HEK293 (cell line): ENCODE data around the gene UBR4.

Experiments
- CTCF ChIA-PET: fragments of 350-600 bp; formaldehyde crosslinking; extraction: SDS; loops from one replicate; lab custom pipeline; 2021; ENCODE audit warnings: antibody characterized with exemption; lab: Yijun Ruan, JAX
- POLR2A ChIA-PET: fragments of 300-600 bp; formaldehyde crosslinking; extraction: SDS; loops from one replicate; lab custom pipeline; 2020; ENCODE audit warnings: antibody characterized with exemption, inconsistent platforms; lab: Yijun Ruan, JAX
- H3K27ac ChIP-seq: fragments of 200-500 bp; sonication (Bioruptor generic); 2 replicates; pipeline ENCODE4 v1.5.1; 2014; ENCODE audit warnings: low read depth, low read length, control low read depth, inconsistent platforms; ENCODE audit errors: extremely low read depth
- H3K36me3 ChIP-seq, 2 experiments: fragments of 200-500 bp in 1 of 2; sonication (Bioruptor generic) in 1 of 2; 1 replicate in 1 of 2; 2 replicates in 1 of 2; pipeline ENCODE4 v1.5.1; 2014 to 2017; ENCODE audit warnings: inconsistent platforms in 2 of 2, low read length in 2 of 2; ENCODE audit not compliant: control insufficient read depth in 2 of 2, insufficient read depth in 1 of 2
- H3K4me1 ChIP-seq: fragments of 200-500 bp; sonication (Bioruptor generic); 2 replicates; pipeline ENCODE4 v1.5.1; 2014; ENCODE audit warnings: mild to moderate bottlenecking, low read length, inconsistent platforms; ENCODE audit not compliant: control insufficient read depth, insufficient read depth
- H3K4me3 ChIP-seq: 2 replicates; pipeline ENCODE4 v1.5.1; 2011; ENCODE audit warnings: low read depth, mild to moderate bottlenecking, control low read depth, low read length, moderate library complexity
- H3K9me3 ChIP-seq: fragments of 200-500 bp; sonication (Bioruptor generic); 2 replicates; pipeline ENCODE4 v1.5.1; 2014; ENCODE audit warnings: low read depth, low read length, inconsistent platforms; ENCODE audit not compliant: control insufficient read depth, insufficient read depth
- BCL11A ChIP-seq: fragments of 450-650 bp; formaldehyde crosslinking; IDR thresholded peaks from 2 replicates; pipeline ENCODE4 v1.5.1; 2016; ENCODE audit warnings: low read depth, missing biosample characterization, missing genetic modification characterization
- HOXA7 ChIP-seq: sonication (generic); formaldehyde crosslinking; IDR thresholded peaks from 2 replicates; pipeline ENCODE4 v1.8.1; 2022; ENCODE audit warnings: missing genetic modification reagents, borderline replicate concordance
- KLF8 ChIP-seq: fragments of 450-650 bp; formaldehyde crosslinking; IDR thresholded peaks from 2 replicates; pipeline ENCODE4 v1.5.1; 2016; ENCODE audit warnings: missing biosample characterization, missing genetic modification characterization
- MZF1 ChIP-seq: fragments of 450-650 bp; formaldehyde crosslinking; IDR thresholded peaks from 2 replicates; pipeline ENCODE4 v1.5.1; 2017; ENCODE audit warnings: missing biosample characterization, missing genetic modification characterization, borderline replicate concordance
- PBX3 ChIP-seq: sonication (generic); formaldehyde crosslinking; IDR thresholded peaks from 2 replicates; pipeline ENCODE4 v1.8.1; 2022; ENCODE audit warnings: mild to moderate bottlenecking, moderate library complexity, missing genetic modification reagents
- PRDM2 ChIP-seq: fragments of 450-650 bp; formaldehyde crosslinking; IDR thresholded peaks from 2 replicates; pipeline ENCODE4 v1.5.1; 2016; ENCODE audit warnings: missing biosample characterization, missing genetic modification characterization, borderline replicate concordance
- REPIN1 ChIP-seq: fragments of 450-650 bp; formaldehyde crosslinking; IDR thresholded peaks from 2 replicates; pipeline ENCODE4 v1.5.1; 2017; ENCODE audit warnings: missing biosample characterization, missing genetic modification characterization, low read depth
- SETDB1 ChIP-seq: IDR thresholded peaks from one replicate; pipeline ENCODE4 v1.6.1; 2017; ENCODE audit warnings: mild to moderate bottlenecking, low read length, moderate library complexity, mixed read lengths; ENCODE audit not compliant: insufficient read length
- SP7 ChIP-seq: fragments of 450-650 bp; formaldehyde crosslinking; IDR thresholded peaks from 2 replicates; pipeline ENCODE4 v1.5.1; 2016; ENCODE audit warnings: missing biosample characterization, missing genetic modification characterization
- TRIM28 ChIP-seq: IDR thresholded peaks from 2 replicates; pipeline ENCODE4 v1.6.1; 2011; ENCODE audit warnings: low read length, control low read depth, borderline replicate concordance
- ZBTB21 ChIP-seq: fragments of 450-650 bp; formaldehyde crosslinking; IDR thresholded peaks from 2 replicates; pipeline ENCODE4 v1.5.1; 2017; ENCODE audit warnings: missing biosample characterization, missing genetic modification characterization
- ZNF133 ChIP-seq: fragments of 450-650 bp; formaldehyde crosslinking; IDR thresholded peaks from 2 replicates; pipeline ENCODE4 v1.5.1; 2016; ENCODE audit warnings: missing biosample characterization, missing genetic modification characterization
- ZNF155 ChIP-seq: fragments of 450-650 bp; formaldehyde crosslinking; IDR thresholded peaks from 2 replicates; pipeline ENCODE4 v1.5.1; 2016; ENCODE audit warnings: missing biosample characterization, missing genetic modification characterization
- ZNF16 ChIP-seq: fragments of 450-650 bp; formaldehyde crosslinking; IDR thresholded peaks from 2 replicates; pipeline ENCODE4 v1.5.1; 2016; ENCODE audit warnings: low read depth, missing biosample characterization, missing genetic modification characterization
- ZNF24 ChIP-seq: fragments of 450-650 bp; formaldehyde crosslinking; IDR thresholded peaks from 2 replicates; pipeline ENCODE4 v1.5.1; 2016; ENCODE audit warnings: missing biosample characterization, missing genetic modification characterization
- ZNF335 ChIP-seq: fragments of 450-650 bp; formaldehyde crosslinking; conservative IDR thresholded peaks from 2 replicates; pipeline ENCODE4 v1.5.1; 2016; ENCODE audit warnings: missing biosample characterization, missing genetic modification characterization
- ZNF426 ChIP-seq: fragments of 450-650 bp; formaldehyde crosslinking; IDR thresholded peaks from 2 replicates; pipeline ENCODE4 v1.5.1; 2017; ENCODE audit warnings: missing biosample characterization, missing genetic modification characterization, mild to moderate bottlenecking, inconsistent platforms, moderate library complexity
- ZNF521 ChIP-seq: fragments of 450-650 bp; formaldehyde crosslinking; IDR thresholded peaks from 2 replicates; pipeline ENCODE4 v1.5.1; 2017; ENCODE audit warnings: missing biosample characterization, mild to moderate bottlenecking, missing genetic modification characterization
- ZNF529 ChIP-seq: fragments of 450-650 bp; formaldehyde crosslinking; IDR thresholded peaks from 2 replicates; pipeline ENCODE4 v1.5.1; 2017; ENCODE audit warnings: missing genetic modification characterization, missing biosample characterization; ENCODE audit not compliant: insufficient replicate concordance
- ZNF548 ChIP-seq: fragments of 450-650 bp; formaldehyde crosslinking; IDR thresholded peaks from 2 replicates; pipeline ENCODE4 v1.5.1; 2016; ENCODE audit warnings: missing biosample characterization, missing genetic modification characterization
- ZNF571 ChIP-seq: fragments of 450-650 bp; formaldehyde crosslinking; IDR thresholded peaks from 2 replicates; pipeline ENCODE4 v1.5.0; 2017; ENCODE audit warnings: missing biosample characterization, missing genetic modification characterization
- ZNF585B ChIP-seq: fragments of 450-650 bp; formaldehyde crosslinking; IDR thresholded peaks from 2 replicates; pipeline ENCODE4 v1.5.1; 2016; ENCODE audit warnings: missing biosample characterization, missing genetic modification characterization
- ZNF623 ChIP-seq: fragments of 450-650 bp; formaldehyde crosslinking; IDR thresholded peaks from 2 replicates; pipeline ENCODE4 v1.5.1; 2016; ENCODE audit warnings: missing biosample characterization, missing genetic modification characterization
- ZNF670 ChIP-seq: fragments of 450-650 bp; formaldehyde crosslinking; IDR thresholded peaks from 2 replicates; pipeline ENCODE4 v1.5.1; 2016; ENCODE audit warnings: missing biosample characterization, missing genetic modification characterization, low read depth
- TF ChIP-seq, protein P1 (sequence below): fragments of 450-650 bp; formaldehyde crosslinking; IDR thresholded peaks from 2 replicates; pipeline ENCODE4 v1.5.1; 2016; ENCODE audit warnings: missing biosample characterization, missing genetic modification characterization
- TF ChIP-seq, protein P2 (sequence below): fragments of 450-650 bp; formaldehyde crosslinking; IDR thresholded peaks from 2 replicates; pipeline ENCODE4 v1.5.1; 2016; ENCODE audit warnings: missing biosample characterization, missing genetic modification characterization, low read depth

Gene UBR4

GRCh38 chr1:19210772-19211549 is 895 bp upstream of the UBR4 start:
- peaks cover 4 to 29% of the 10 kb centered on the region in 2 experiments; a peak in 2 of 3 replicates for H3K36me3 ChIP-seq
- POLR2A ChIA-PET, result interaction anchor here (1.7 to 1.9 kb wide), 2 partner anchors 8 to 41 kb away, joined by 7 to 8 read pairs; partner anchors contain the start of genes EMC1 and MRTO4
- H3K9me3 ChIP-seq, result no peaks in the 10 kb centered on the region
- H3K4me1 ChIP-seq, result peaks cover 6% of the 10 kb centered on the region; the same call in 1 of the 2 replicates
- CTCF ChIA-PET, result interaction anchor here (0.5 to 1.0 kb wide), 4 partner anchors 25 to 370 kb away, joined by 3 read pairs; no protein-coding TSS in a partner anchor
- H3K27ac ChIP-seq, result peak overlapping the region; percentile 65
- peak overlapping the region; percentile 84 for H3K4me3 ChIP-seq
- TF ChIP-seq ZNF155, result no peak
- TF ChIP-seq MZF1, result peak; percentile 1; the same call in 1 of the 2 replicates
- TF ChIP-seq ZBTB21 (tag by site-specific recombination), result no peak
- TF ChIP-seq ZNF585B (tag by site-specific recombination), result no peak
- no peak for TF ChIP-seq REPIN1 (tag by site-specific recombination)
- TF ChIP-seq ZNF335, result peak; percentile 58
- TF ChIP-seq PRDM2, result no peak
- TF ChIP-seq, protein P1, sequence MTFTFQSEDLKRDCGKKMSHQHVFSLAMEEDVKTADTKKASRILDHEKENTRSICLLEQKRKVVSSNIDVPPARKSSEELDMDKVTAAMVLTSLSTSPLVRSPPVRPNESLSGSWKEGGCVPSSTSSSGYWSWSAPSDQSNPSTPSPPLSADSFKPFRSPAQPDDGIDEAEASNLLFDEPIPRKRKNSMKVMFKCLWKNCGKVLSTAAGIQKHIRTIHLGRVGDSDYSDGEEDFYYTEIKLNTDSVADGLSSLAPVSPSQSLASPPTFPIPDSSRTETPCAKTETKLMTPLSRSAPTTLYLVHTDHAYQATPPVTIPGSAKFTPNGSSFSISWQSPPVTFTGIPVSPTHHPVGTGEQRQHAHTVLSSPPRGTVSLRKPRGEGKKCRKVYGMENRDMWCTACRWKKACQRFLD (tag by site-specific recombination), result no peak
- TF ChIP-seq ZNF548 (tag by site-specific recombination), result peak; percentile 98
- no peak for TF ChIP-seq TRIM28
- TF ChIP-seq ZNF133 (tag by site-specific recombination), result no peak
- TF ChIP-seq ZNF670 (tag by site-specific recombination), result no peak
- TF ChIP-seq ZNF571 (tag by site-specific recombination), result no peak
- no peak for TF ChIP-seq BCL11A (tag by site-specific recombination)
- TF ChIP-seq ZNF16 (tag by site-specific recombination), result no peak
- TF ChIP-seq ZNF623, result no peak
- TF ChIP-seq, protein P2, sequence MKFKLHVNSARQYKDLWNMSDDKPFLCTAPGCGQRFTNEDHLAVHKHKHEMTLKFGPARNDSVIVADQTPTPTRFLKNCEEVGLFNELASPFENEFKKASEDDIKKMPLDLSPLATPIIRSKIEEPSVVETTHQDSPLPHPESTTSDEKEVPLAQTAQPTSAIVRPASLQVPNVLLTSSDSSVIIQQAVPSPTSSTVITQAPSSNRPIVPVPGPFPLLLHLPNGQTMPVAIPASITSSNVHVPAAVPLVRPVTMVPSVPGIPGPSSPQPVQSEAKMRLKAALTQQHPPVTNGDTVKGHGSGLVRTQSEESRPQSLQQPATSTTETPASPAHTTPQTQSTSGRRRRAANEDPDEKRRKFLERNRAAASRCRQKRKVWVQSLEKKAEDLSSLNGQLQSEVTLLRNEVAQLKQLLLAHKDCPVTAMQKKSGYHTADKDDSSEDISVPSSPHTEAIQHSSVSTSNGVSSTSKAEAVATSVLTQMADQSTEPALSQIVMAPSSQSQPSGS (tag by site-specific recombination), result no peak
- no peak for TF ChIP-seq KLF8 (tag by site-specific recombination)
- TF ChIP-seq ZNF24, result no peak
- TF ChIP-seq ZNF521 (tag by site-specific recombination), result no peak
- TF ChIP-seq HOXA7 (CRISPR knock-in tag), result no peak
- no peak for TF ChIP-seq SETDB1
- no peak for TF ChIP-seq PBX3 (CRISPR knock-in tag)
- no peak for TF ChIP-seq ZNF529 (tag by site-specific recombination)
- TF ChIP-seq SP7 (tag by site-specific recombination), result no peak
- no peak for TF ChIP-seq ZNF426 (tag by site-specific recombination)
